GM12892 (cell line): ENCODE measurements around the gene ZCCHC7.

Source experiments
- POLR2A ChIP-seq: IDR thresholded peaks from 2 replicates; pipeline ENCODE4 v1.6.1; 2011; ENCODE audit warnings: low read depth, low read length, control low read depth
- POLR2AphosphoS5 ChIP-seq: IDR thresholded peaks from 2 replicates; pipeline ENCODE4 v1.6.1; 2011; ENCODE audit warnings: low read depth, low read length, control low read depth

DNA sequence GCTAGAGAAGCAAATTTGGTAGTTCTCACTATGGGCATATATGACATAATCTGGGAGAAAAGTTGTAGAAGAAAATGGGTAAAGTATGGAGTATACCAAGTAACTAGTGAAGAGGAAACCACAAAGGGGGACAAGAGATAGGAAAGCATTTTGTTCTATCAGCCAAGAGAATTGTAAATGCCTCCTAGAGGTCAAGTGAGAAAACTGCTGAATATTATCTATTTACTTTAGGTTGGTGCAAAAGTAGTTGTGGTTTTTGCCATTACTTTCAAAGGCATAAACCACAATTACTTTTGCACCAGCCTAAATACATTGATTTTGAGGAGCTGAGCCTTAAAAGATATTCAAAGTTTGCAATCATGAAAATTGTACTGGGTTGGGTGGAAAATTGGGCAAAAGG lies 175.4 kb downstream of the ZCCHC7 start:
- TF ChIP-seq POLR2A (no peak), POLR2AphosphoS5 (no peak)
